H1 (cell line): ENCODE data around the gene EPHA1. TPM values are rescaled to one million over a fixed set of nuclear protein-coding genes. Genes with fewer than 3 reads are reported as not detected.

Experiments used
- BACH1 ChIP-seq: IDR thresholded peaks from 2 replicates; pipeline ENCODE4 v1.6.1; 2012; ENCODE audit warnings: low read length, improper control_type of control experiment
- CREB1 ChIP-seq: IDR thresholded peaks from 2 replicates; pipeline ENCODE4 v1.6.1; 2012; ENCODE audit warnings: inconsistent platforms
- JUN ChIP-seq: IDR thresholded peaks from 2 replicates; pipeline ENCODE4 v1.6.1; 2011; ENCODE audit warnings: low read depth, mild to moderate bottlenecking, improper control_type of control experiment, low read length
- KDM1A ChIP-seq: fragments of 200-600, 300-600 bp; sonication (generic); IDR thresholded peaks from 2 replicates; pipeline ENCODE4 v1.7.1; 2016; ENCODE audit warnings: mild to moderate bottlenecking, low read length, borderline replicate concordance
- KDM4A ChIP-seq: IDR thresholded peaks from one replicate; pipeline ENCODE4 v1.7.1; 2012; ENCODE audit warnings: low read depth, mild to moderate bottlenecking, moderate library complexity, low read length, inconsistent platforms; ENCODE audit not compliant: severe bottlenecking
- KDM5A ChIP-seq: fragments of 200-600 bp; IDR thresholded peaks from 2 replicates; pipeline ENCODE4 v1.7.1; 2012; ENCODE audit warnings: mild to moderate bottlenecking, low read length, inconsistent platforms, mixed read lengths
- POLR2A ChIP-seq, 2 experiments: IDR thresholded peaks; 1 replicate in 1 of 2; 2 replicates in 1 of 2; pipeline ENCODE4 v1.6.1; 2011; ENCODE audit warnings: low read depth in 2 of 2, low read length in 2 of 2, mild to moderate bottlenecking in 2 of 2; ENCODE audit errors: control extremely low read depth in 1 of 2
- SIRT6 ChIP-seq: IDR thresholded peaks from one replicate; pipeline ENCODE4 v1.7.1; 2012; ENCODE audit warnings: low read length, inconsistent platforms
- SRF ChIP-seq: IDR thresholded peaks from 2 replicates; pipeline ENCODE4 v1.6.1; 2011; ENCODE audit warnings: mild to moderate bottlenecking, low read depth, low read length, moderate library complexity
- TAF7 ChIP-seq: optimal IDR thresholded peaks from 2 replicates; pipeline ENCODE3; 2011; ENCODE audit warnings: low read depth, mild to moderate bottlenecking, inconsistent platforms, low read length, moderate library complexity, borderline replicate concordance
- polyA plus RNA-seq, 7 experiments: library from polyadenylated mRNA; depleted of rRNA in 3 of 7; stranded (reverse) in 5 of 7; unstranded in 2 of 7; fragments of >200 nt in 5 of 7; fragments of 200-250 nt in 2 of 7; gene quantifications; 1 replicate in 5 of 7; 2 replicates in 1 of 7; 4 replicates in 1 of 7; pipeline versions ENCODE4 v1.2.1 to v1.2.3, GENCODE V29; 2011 to 2013; ENCODE audit warnings: missing spikeins in 2 of 7, mixed read lengths in 2 of 7
- total RNA-seq: library from RNA; stranded (reverse); fragmentation: NEBNext Ultra II Directional; extraction: Animal tissue kit (Norgen Biotek cat#: 25700); gene quantifications from 2 replicates; pipeline ENCODE4 v1.2.1, GENCODE V29; 2021
- TF ChIP-seq, protein P1 (sequence below): fragments of 300-600 bp; sonication (generic); IDR thresholded peaks from 2 replicates; pipeline ENCODE4 v1.7.1; 2012; ENCODE audit warnings: low read length, moderate library complexity, mild to moderate bottlenecking, inconsistent platforms; ENCODE audit not compliant: insufficient replicate concordance

Gene EPHA1
- total and polyA plus RNA-seq, 2 of the 8 experiments (the other 6 are each of a cell fraction or from before 2014, with no cell fraction given), result 86.5 to 133 TPM

- TF ChIP-seq POLR2A (IDR thresholded peaks at IDR 0.05; ENCODE audit: control extremely low read depth in 1 of 2, low read depth in 2 of 2, low read length in 2 of 2) (peak in 1 of 2 experiments; percentile 84; a peak in 2 of 3 replicates), KDM4A (peak; percentile 74), KDM5A (no peak), JUN (no peak), CREB1 (peak; percentile 53), BACH1 (no peak), SRF (peak; percentile 93), KDM1A (no peak), TAF7 (peak; percentile 88), SIRT6 (no peak)
- TF ChIP-seq, protein P1, sequence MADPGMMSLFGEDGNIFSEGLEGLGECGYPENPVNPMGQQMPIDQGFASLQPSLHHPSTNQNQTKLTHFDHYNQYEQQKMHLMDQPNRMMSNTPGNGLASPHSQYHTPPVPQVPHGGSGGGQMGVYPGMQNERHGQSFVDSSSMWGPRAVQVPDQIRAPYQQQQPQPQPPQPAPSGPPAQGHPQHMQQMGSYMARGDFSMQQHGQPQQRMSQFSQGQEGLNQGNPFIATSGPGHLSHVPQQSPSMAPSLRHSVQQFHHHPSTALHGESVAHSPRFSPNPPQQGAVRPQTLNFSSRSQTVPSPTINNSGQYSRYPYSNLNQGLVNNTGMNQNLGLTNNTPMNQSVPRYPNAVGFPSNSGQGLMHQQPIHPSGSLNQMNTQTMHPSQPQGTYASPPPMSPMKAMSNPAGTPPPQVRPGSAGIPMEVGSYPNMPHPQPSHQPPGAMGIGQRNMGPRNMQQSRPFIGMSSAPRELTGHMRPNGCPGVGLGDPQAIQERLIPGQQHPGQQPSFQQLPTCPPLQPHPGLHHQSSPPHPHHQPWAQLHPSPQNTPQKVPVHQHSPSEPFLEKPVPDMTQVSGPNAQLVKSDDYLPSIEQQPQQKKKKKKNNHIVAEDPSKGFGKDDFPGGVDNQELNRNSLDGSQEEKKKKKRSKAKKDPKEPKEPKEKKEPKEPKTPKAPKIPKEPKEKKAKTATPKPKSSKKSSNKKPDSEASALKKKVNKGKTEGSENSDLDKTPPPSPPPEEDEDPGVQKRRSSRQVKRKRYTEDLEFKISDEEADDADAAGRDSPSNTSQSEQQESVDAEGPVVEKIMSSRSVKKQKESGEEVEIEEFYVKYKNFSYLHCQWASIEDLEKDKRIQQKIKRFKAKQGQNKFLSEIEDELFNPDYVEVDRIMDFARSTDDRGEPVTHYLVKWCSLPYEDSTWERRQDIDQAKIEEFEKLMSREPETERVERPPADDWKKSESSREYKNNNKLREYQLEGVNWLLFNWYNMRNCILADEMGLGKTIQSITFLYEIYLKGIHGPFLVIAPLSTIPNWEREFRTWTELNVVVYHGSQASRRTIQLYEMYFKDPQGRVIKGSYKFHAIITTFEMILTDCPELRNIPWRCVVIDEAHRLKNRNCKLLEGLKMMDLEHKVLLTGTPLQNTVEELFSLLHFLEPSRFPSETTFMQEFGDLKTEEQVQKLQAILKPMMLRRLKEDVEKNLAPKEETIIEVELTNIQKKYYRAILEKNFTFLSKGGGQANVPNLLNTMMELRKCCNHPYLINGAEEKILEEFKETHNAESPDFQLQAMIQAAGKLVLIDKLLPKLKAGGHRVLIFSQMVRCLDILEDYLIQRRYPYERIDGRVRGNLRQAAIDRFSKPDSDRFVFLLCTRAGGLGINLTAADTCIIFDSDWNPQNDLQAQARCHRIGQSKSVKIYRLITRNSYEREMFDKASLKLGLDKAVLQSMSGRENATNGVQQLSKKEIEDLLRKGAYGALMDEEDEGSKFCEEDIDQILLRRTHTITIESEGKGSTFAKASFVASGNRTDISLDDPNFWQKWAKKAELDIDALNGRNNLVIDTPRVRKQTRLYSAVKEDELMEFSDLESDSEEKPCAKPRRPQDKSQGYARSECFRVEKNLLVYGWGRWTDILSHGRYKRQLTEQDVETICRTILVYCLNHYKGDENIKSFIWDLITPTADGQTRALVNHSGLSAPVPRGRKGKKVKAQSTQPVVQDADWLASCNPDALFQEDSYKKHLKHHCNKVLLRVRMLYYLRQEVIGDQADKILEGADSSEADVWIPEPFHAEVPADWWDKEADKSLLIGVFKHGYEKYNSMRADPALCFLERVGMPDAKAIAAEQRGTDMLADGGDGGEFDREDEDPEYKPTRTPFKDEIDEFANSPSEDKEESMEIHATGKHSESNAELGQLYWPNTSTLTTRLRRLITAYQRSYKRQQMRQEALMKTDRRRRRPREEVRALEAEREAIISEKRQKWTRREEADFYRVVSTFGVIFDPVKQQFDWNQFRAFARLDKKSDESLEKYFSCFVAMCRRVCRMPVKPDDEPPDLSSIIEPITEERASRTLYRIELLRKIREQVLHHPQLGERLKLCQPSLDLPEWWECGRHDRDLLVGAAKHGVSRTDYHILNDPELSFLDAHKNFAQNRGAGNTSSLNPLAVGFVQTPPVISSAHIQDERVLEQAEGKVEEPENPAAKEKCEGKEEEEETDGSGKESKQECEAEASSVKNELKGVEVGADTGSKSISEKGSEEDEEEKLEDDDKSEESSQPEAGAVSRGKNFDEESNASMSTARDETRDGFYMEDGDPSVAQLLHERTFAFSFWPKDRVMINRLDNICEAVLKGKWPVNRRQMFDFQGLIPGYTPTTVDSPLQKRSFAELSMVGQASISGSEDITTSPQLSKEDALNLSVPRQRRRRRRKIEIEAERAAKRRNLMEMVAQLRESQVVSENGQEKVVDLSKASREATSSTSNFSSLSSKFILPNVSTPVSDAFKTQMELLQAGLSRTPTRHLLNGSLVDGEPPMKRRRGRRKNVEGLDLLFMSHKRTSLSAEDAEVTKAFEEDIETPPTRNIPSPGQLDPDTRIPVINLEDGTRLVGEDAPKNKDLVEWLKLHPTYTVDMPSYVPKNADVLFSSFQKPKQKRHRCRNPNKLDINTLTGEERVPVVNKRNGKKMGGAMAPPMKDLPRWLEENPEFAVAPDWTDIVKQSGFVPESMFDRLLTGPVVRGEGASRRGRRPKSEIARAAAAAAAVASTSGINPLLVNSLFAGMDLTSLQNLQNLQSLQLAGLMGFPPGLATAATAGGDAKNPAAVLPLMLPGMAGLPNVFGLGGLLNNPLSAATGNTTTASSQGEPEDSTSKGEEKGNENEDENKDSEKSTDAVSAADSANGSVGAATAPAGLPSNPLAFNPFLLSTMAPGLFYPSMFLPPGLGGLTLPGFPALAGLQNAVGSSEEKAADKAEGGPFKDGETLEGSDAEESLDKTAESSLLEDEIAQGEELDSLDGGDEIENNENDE, result no peak
Observed at GRCh38 chr7:143380646-143381426, 27.8 kb downstream of the EPHA1 start, which contains the start of gene ZYX (continued).
